Caco-2 (cell line): ENCODE data around the gene OR4P4. TPM values are rescaled to one million over a fixed set of nuclear protein-coding genes. Genes with fewer than 3 reads are reported as not detected.

Experiments used
- Bru-seq: library from RNA; stranded (reverse); fragments of 400-500 nt; gene quantifications from one replicate; lab custom pipeline; 2021; lab: Mats Ljungman, UMichigan
- BruChase-seq, 2 experiments: library from RNA; stranded (reverse); fragments of 400-500 nt; gene quantifications; one replicate each; lab custom pipeline; 2021; lab: Mats Ljungman, UMichigan
- BruUV-seq: library from RNA; stranded (reverse); fragments of 400-500 nt; replicated peaks from 2 replicates; lab custom pipeline; 2021; lab: Mats Ljungman, UMichigan
- CTCF ChIA-PET: fragments of 300-600 bp; sonication (Branson Sonifier 250); formaldehyde crosslinking; loops from one replicate; lab custom pipeline; 2022; ENCODE audit warnings: antibody characterized with exemption; lab: Charles Lee
- POLR2A ChIA-PET: fragments of 300-600 bp; sonication (Branson Sonifier 250); formaldehyde crosslinking; loops from one replicate; lab custom pipeline; 2022; ENCODE audit warnings: antibody characterized with exemption; lab: Charles Lee
- DNase-seq, 2 experiments: peaks; one replicate each; pipeline versions ENCODE4 v3.0.0 to v3.0.0-alpha.2; 2020 to 2022
- H3K27me3 ChIP-seq: replicated peaks from 2 replicates; pipeline ENCODE4 v1.6.0; 2011; ENCODE audit warnings: low read length; ENCODE audit not compliant: control insufficient read depth, insufficient read depth
- H3K36me3 ChIP-seq: 2 replicates; pipeline ENCODE4 v1.5.1; 2011; ENCODE audit warnings: low read length; ENCODE audit not compliant: control insufficient read depth, insufficient read depth
- H3K4me1 ChIP-seq: fragments of 250-450 bp; sonication (Bioruptor Pico); 2 replicates; pipeline ENCODE4 v1.5.1; 2020; ENCODE audit warnings: mild to moderate bottlenecking
- H3K4me3 ChIP-seq: 2 replicates; pipeline ENCODE4 v1.5.1; 2011; ENCODE audit warnings: low read depth, mild to moderate bottlenecking, control low read depth, low read length
- H3K9me3 ChIP-seq: fragments of 250-450 bp; sonication (Bioruptor Pico); 2 replicates; pipeline ENCODE4 v1.5.1; 2020; ENCODE audit warnings: mild to moderate bottlenecking, moderate library complexity
- H3K27ac Mint-ChIP-seq: one replicate; pipeline ENCODE4 v1.8.0; 2022; ENCODE audit warnings: mixed read lengths; ENCODE audit not compliant: unreplicated experiment
- H3K27me3 Mint-ChIP-seq: one replicate; pipeline ENCODE4 v1.8.0; 2022; ENCODE audit warnings: mixed read lengths; ENCODE audit not compliant: insufficient read depth, unreplicated experiment
- H3K36me3 Mint-ChIP-seq: one replicate; pipeline ENCODE4 v1.8.0; 2022; ENCODE audit warnings: mild to moderate bottlenecking, mixed read lengths; ENCODE audit not compliant: insufficient read depth, unreplicated experiment
- H3K4me1 Mint-ChIP-seq: one replicate; pipeline ENCODE4 v1.8.0; 2022; ENCODE audit warnings: low read depth, mixed read lengths; ENCODE audit not compliant: unreplicated experiment
- H3K4me3 Mint-ChIP-seq: one replicate; pipeline ENCODE4 v1.8.0; 2022; ENCODE audit warnings: mild to moderate bottlenecking, moderate library complexity, mixed read lengths; ENCODE audit not compliant: unreplicated experiment
- H3K9me3 Mint-ChIP-seq: one replicate; pipeline ENCODE4 v1.8.0; 2022; ENCODE audit warnings: mixed read lengths; ENCODE audit not compliant: unreplicated experiment
- CTCF ChIP-seq, 2 experiments: fragments of 200-600 bp in 1 of 2; IDR thresholded peaks; 1 replicate in 1 of 2; 2 replicates in 1 of 2; pipeline versions ENCODE4 v1.5.1 to v1.8.0; 2011 to 2022; ENCODE audit warnings: antibody characterized with exemption in 1 of 2, control low read depth in 1 of 2, inconsistent platforms in 1 of 2, low read depth in 1 of 2, low read length in 1 of 2, mild to moderate bottlenecking in 1 of 2, moderate library complexity in 1 of 2; ENCODE audit not compliant: insufficient read depth in 1 of 2, severe bottlenecking in 1 of 2, unreplicated experiment in 1 of 2
- intact Hi-C: fragments of 100-400 bp; cut with micrococcal nuclease; formaldehyde crosslinking; loops from one replicate; pipeline ENCODE4 v1.10.0; 2022; ENCODE audit not compliant: unreplicated experiment
- long read RNA-seq: library from polyadenylated mRNA; stranded (forward); transcript quantifications from one replicate; pipeline ENCODE4 v2.0.0, GENCODE V29; 2022
- total RNA-seq: library from RNA; stranded (reverse); gene quantifications from 2 replicates; pipeline ENCODE4 v1.2.3, GENCODE V29; 2022

OR4P4 gene
- not detected in 2 replicates for total RNA-seq
- Bru-seq, nascent RNA: not detected
- BruChase-seq, experiment 1, labeled RNA remaining after a 2-hour chase: not detected
- not detected for BruChase-seq, experiment 2, labeled RNA remaining after a 6-hour chase
- long read RNA-seq: 0 reads

DNA sequence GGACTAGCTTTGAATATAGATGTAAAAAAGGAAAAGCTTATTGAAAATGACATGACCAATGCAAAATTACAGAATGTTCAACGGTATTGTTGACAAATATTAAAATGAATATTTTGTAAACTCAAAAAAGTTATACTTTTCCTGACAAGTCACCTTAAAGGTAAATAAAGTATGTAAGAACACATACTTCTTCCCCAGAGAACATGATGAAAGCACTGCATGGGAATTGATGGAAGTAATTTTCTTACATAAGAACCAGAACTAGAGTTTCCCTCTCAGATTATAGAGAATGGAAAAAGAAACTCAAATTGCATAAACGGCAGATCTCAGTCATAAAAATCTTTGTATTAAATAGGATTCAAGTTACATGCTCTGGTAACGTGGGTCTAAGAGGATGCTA, at the start of gene OR4P4:
Gene OR4P4 (plus strand): TSS at position 301 of the 400 bp plus-strand sequence.
- ChIA-PET CTCF (no interaction called here), POLR2A (no interaction called here)
- H3K9me3 Mint-ChIP-seq: peaks cover 12% of the 10 kb centered on the region
- Histone ChIP-seq H3K36me3 (no peaks in the 10 kb centered on the region), H3K27me3 (no peaks in the 10 kb centered on the region), H3K4me3 (no peak within 1 kb of the TSS), H3K4me1 (no peaks in the 10 kb centered on the region), H3K9me3 (peaks cover 8% of the 10 kb centered on the region)
- TF ChIP-seq CTCF (IDR thresholded peaks at IDR 0.05; ENCODE audit: insufficient read depth in 1 of 2, low read depth in 1 of 2, low read length in 1 of 2, severe bottlenecking in 1 of 2, unreplicated experiment in 1 of 2): no peak
- DNase-seq: no peak
- intact Hi-C loops: no loop called here
- no TSS peak for BruUV-seq
- H3K4me1 Mint-ChIP-seq: no peaks in the 10 kb centered on the region
- H3K27ac Mint-ChIP-seq: no peak within 1 kb of the TSS
- H3K4me3 Mint-ChIP-seq: no peak within 1 kb of the TSS
- no peaks in the 10 kb centered on the region for H3K27me3 Mint-ChIP-seq
- no peaks in the 10 kb centered on the region for H3K36me3 Mint-ChIP-seq

DNA sequence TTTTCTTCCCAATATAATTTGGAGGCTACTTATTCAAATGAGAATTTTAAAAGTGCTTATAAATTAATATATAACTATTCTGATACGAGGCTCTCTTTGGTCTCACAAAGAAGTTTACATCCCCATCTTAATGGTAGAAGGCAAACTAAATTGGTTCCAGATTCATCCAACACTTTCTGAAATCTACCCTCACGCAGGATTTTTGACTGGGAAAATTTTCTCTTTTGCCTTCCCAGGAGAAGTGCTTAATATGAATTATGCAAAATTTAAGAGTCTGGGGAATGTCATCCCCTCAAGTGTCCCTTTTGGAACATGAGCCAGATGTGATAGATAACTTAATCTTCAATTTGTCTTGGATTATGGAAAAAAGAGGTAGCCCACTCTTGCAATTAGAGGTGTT, 27.4 kb upstream of the OR4P4 start, which contains the start of gene OR4C11:
Gene OR4C11 (minus strand): TSS at position 101 of the 400 bp plus-strand sequence. CDS start 3,272 bp downstream, outside the sequence.
- ChIA-PET POLR2A (no interaction called here), CTCF (no interaction called here)
- H3K4me1 Mint-ChIP-seq: no peaks in the 10 kb centered on the region
- H3K4me3 Mint-ChIP-seq: no peak within 1 kb of the TSS
- no peak for TF ChIP-seq CTCF (IDR thresholded peaks at IDR 0.05; ENCODE audit: insufficient read depth in 1 of 2, low read depth in 1 of 2, low read length in 1 of 2, severe bottlenecking in 1 of 2, unreplicated experiment in 1 of 2)
- H3K4me3 ChIP-seq: no peak within 1 kb of the TSS
- no peaks in the 10 kb centered on the region for H3K27me3 Mint-ChIP-seq
- DNase-seq: no peak
- peaks cover 10% of the 10 kb centered on the region for H3K9me3 Mint-ChIP-seq
- no peaks in the 10 kb centered on the region for H3K4me1 ChIP-seq
- no peaks in the 10 kb centered on the region for H3K36me3 Mint-ChIP-seq
- H3K36me3 ChIP-seq: no peaks in the 10 kb centered on the region
- H3K9me3 ChIP-seq: no peaks in the 10 kb centered on the region
- no peaks in the 10 kb centered on the region for H3K27me3 ChIP-seq
- BruUV-seq: no TSS peak
- intact Hi-C loops: no loop called here
- no peak within 1 kb of the TSS for H3K27ac Mint-ChIP-seq

DNA sequence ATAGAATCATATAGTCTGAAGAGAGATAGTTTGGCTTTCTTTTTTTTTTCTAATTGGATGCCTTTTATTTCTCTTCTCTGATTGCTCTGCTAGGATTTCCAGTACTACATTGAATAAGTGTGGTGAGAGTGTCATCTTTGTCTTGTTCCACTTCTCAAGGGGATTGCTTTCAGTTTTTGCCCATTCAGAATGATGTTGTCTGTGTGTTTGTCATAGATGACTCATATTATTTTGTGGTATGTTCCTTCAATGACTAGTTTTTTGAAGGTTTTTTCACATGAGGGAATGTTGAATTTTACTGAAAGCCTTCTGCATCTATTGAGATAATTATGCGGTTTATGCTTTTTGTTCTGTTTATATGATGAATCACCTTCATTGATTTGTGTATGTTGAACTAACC, 10.4 kb upstream of the OR4P4 start:
- intact Hi-C loops: no loop called here
- no peaks in the 10 kb centered on the region for H3K27me3 ChIP-seq
- no peaks in the 10 kb centered on the region for H3K36me3 Mint-ChIP-seq
- BruUV-seq: no TSS peak
- H3K4me1 Mint-ChIP-seq: no peaks in the 10 kb centered on the region
- H3K9me3 ChIP-seq: no peaks in the 10 kb centered on the region
- no peak for TF ChIP-seq CTCF (IDR thresholded peaks at IDR 0.05; ENCODE audit: insufficient read depth in 1 of 2, low read depth in 1 of 2, low read length in 1 of 2, severe bottlenecking in 1 of 2, unreplicated experiment in 1 of 2)
- H3K9me3 Mint-ChIP-seq: peaks cover 20% of the 10 kb centered on the region
- H3K4me3 Mint-ChIP-seq: no peak overlapping the region
- CTCF ChIA-PET: no interaction called here
- no peaks in the 10 kb centered on the region for H3K4me1 ChIP-seq
- POLR2A ChIA-PET: no interaction called here
- no peak overlapping the region for H3K4me3 ChIP-seq
- no peaks in the 10 kb centered on the region for H3K36me3 ChIP-seq
- DNase-seq: no peak
- no peaks in the 10 kb centered on the region for H3K27me3 Mint-ChIP-seq
- no peak overlapping the region for H3K27ac Mint-ChIP-seq
